HEK293 (cell line): ENCODE data around the gene TFE3.

ENCODE experiments used
- HOXD13 ChIP-seq: sonication (generic); formaldehyde crosslinking; IDR thresholded peaks from 2 replicates; pipeline ENCODE4 v1.8.0; 2022; ENCODE audit warnings: missing genetic modification reagents, borderline replicate concordance
- SP2 ChIP-seq: fragments of 450-650 bp; formaldehyde crosslinking; IDR thresholded peaks from 2 replicates; pipeline ENCODE4 v1.5.1; 2016; ENCODE audit warnings: missing biosample characterization, missing genetic modification characterization
- ZNF121 ChIP-seq: fragments of 450-650 bp; formaldehyde crosslinking; IDR thresholded peaks from 2 replicates; pipeline ENCODE4 v1.5.1; 2016; ENCODE audit warnings: missing biosample characterization, missing genetic modification characterization
- ZNF274 ChIP-seq, 2 experiments: fragments of 200-500 bp in 1 of 2; fragments of 450-650 bp in 1 of 2; sonication (Bioruptor generic) in 1 of 2; formaldehyde crosslinking in 1 of 2; IDR thresholded peaks; 2 replicates each; pipeline versions ENCODE4 v1.5.1 to v1.6.1; 2014 to 2016; ENCODE audit warnings: borderline replicate concordance in 1 of 2, inconsistent platforms in 1 of 2, low read length in 1 of 2, missing biosample characterization in 1 of 2, missing genetic modification characterization in 1 of 2
- ZNF311 ChIP-seq: fragments of 450-650 bp; formaldehyde crosslinking; IDR thresholded peaks from 2 replicates; pipeline ENCODE4 v1.5.1; 2017; ENCODE audit warnings: missing biosample characterization, missing genetic modification characterization, borderline replicate concordance
- ZNF558 ChIP-seq: fragments of 450-650 bp; formaldehyde crosslinking; IDR thresholded peaks from 2 replicates; pipeline ENCODE4 v1.5.1; 2016; ENCODE audit warnings: missing biosample characterization, missing genetic modification characterization
- ZNF561 ChIP-seq: fragments of 450-650 bp; IDR thresholded peaks from 2 replicates; pipeline ENCODE4 v1.5.1; 2018; ENCODE audit warnings: missing biosample characterization, missing genetic modification characterization, borderline replicate concordance
- TF ChIP-seq, protein P1 (sequence below): fragments of 450-650 bp; formaldehyde crosslinking; IDR thresholded peaks from 2 replicates; pipeline ENCODE4 v1.5.1; 2016; ENCODE audit warnings: missing biosample characterization, missing genetic modification characterization
- TF ChIP-seq, protein P2 (sequence below): fragments of 450-650 bp; formaldehyde crosslinking; IDR thresholded peaks from 2 replicates; pipeline ENCODE4 v1.5.1; 2017; ENCODE audit warnings: missing biosample characterization, mild to moderate bottlenecking, missing genetic modification characterization, moderate library complexity
- TF ChIP-seq, protein P3 (sequence below): fragments of 450-650 bp; formaldehyde crosslinking; optimal IDR thresholded peaks from 2 replicates; pipeline ENCODE3; 2016; ENCODE audit warnings: missing biosample characterization, mild to moderate bottlenecking, missing genetic modification characterization

DNA sequence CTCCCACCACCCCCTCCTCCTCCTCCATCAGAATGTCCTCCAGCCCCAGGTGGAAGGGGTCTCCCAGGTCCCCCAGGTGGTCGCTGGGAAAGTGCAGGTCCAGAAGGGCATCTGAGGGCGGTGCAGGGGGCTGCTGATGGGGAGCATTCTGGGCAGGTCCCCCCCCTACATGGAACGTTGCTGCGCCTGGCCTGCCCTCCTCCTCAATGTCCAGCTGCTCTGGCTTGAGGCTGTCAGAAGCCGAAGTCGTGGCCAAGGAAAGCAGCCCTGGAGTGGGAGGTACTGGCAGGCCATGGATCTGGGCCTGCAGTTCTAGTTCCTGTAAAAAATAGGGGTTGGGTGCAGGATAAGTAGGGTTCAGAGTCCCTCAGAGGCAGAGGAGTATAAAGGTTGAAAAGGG, 12.9 kb downstream of the TFE3 start:
- TF ChIP-seq, protein P1, sequence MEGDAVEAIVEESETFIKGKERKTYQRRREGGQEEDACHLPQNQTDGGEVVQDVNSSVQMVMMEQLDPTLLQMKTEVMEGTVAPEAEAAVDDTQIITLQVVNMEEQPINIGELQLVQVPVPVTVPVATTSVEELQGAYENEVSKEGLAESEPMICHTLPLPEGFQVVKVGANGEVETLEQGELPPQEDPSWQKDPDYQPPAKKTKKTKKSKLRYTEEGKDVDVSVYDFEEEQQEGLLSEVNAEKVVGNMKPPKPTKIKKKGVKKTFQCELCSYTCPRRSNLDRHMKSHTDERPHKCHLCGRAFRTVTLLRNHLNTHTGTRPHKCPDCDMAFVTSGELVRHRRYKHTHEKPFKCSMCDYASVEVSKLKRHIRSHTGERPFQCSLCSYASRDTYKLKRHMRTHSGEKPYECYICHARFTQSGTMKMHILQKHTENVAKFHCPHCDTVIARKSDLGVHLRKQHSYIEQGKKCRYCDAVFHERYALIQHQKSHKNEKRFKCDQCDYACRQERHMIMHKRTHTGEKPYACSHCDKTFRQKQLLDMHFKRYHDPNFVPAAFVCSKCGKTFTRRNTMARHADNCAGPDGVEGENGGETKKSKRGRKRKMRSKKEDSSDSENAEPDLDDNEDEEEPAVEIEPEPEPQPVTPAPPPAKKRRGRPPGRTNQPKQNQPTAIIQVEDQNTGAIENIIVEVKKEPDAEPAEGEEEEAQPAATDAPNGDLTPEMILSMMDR (tag by site-specific recombination) = no peak
- TF ChIP-seq, protein P2, sequence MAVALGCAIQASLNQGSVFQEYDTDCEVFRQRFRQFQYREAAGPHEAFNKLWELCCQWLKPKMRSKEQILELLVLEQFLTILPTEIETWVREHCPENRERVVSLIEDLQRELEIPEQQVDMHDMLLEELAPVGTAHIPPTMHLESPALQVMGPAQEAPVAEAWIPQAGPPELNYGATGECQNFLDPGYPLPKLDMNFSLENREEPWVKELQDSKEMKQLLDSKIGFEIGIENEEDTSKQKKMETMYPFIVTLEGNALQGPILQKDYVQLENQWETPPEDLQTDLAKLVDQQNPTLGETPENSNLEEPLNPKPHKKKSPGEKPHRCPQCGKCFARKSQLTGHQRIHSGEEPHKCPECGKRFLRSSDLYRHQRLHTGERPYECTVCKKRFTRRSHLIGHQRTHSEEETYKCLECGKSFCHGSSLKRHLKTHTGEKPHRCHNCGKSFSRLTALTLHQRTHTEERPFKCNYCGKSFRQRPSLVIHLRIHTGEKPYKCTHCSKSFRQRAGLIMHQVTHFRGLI (tag by site-specific recombination) = no peak
- TF ChIP-seq HOXD13 (CRISPR knock-in tag) (no peak), ZNF274 (IDR thresholded peaks at IDR 0.05; ENCODE audit: low read length) (no peak), ZNF274 (tag by site-specific recombination; IDR thresholded peaks at IDR 0.05; ENCODE audit: borderline replicate concordance) (no peak), ZNF311 (tag by site-specific recombination) (no peak), SP2 (tag by site-specific recombination) (no peak), ZNF558 (tag by site-specific recombination) (no peak), ZNF561 (tag by site-specific recombination) (no peak), ZNF121 (tag by site-specific recombination) (no peak)
- TF ChIP-seq, protein P3, sequence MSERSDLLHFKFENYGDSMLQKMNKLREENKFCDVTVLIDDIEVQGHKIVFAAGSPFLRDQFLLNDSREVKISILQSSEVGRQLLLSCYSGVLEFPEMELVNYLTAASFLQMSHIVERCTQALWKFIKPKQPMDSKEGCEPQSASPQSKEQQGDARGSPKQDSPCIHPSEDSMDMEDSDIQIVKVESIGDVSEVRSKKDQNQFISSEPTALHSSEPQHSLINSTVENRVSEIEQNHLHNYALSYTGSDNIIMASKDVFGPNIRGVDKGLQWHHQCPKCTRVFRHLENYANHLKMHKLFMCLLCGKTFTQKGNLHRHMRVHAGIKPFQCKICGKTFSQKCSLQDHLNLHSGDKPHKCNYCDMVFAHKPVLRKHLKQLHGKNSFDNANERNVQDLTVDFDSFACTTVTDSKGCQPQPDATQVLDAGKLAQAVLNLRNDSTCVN (tag by site-specific recombination) = no peak
